HG02884 (cell line): ENCODE measurements around the gene CHST15.

Source experiments
- ATAC-seq: cut with Tn5 transposase; IDR thresholded peaks from one replicate; pipeline ENCODE4 v1.9.1; 2021; ENCODE audit warnings: mild to moderate bottlenecking, moderate library complexity; ENCODE audit not compliant: unreplicated experiment

The CHST15 gene

DNA sequence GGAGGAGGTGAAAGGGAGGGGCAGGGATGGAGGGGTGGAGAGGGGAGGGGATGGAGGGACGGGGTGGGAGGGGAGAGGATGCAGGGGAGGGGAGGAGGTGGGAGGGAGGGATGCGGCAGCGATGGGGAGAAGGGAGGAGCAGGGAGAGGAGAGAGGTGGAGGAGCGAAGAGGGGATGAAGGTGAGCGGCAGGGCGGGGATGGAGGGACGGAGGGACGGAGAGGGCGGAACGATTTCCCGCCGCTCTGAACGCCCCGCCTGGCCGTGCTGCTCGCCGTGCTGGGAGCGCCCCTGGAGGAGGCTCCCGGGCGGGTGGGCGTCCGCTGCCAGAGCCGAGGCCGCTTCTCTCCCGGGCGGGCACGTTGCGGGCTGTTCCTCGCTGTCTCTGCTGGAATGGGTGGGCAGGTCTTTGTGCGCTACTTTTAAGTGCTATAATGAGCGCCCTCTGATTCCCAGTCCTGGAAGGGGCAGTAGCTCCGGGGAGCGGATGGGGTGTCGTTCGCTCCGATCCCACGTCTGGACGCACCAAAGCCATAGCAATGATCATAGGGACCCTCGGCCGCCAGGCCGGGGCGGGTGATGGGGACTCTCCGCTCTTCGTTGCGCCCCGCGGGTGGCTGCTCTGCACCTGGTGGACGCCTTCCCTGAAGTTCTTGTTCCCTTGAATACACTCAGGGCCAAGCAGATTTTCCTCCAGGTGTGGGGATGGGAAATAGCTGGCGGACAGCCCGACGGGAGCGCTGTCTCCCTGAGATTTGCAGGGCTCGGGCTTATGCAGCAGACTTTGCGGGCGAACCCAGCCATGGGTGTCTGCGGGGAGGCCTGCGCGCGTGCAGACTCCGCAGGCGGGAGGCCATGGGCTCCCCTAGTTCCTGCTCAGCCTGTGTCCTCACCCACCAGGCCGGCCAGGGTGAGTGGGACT lies 120.7 kb downstream of the CHST15 start:
- no peak for ATAC-seq

DNA sequence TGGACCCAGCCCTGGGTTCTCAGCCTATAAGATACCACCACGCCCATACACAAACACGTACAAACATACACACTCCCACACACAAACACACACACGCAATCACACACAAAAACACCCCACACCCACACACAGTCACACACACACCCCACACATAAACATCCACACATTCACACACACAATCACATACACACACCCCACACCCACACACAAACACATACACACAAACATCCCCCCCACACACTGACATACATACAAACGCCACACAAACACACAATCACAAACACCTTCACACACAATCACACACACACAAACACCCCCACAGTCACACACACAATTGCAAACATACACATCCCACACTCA lies 122.5 kb downstream of the CHST15 start:
- no peak for ATAC-seq

DNA sequence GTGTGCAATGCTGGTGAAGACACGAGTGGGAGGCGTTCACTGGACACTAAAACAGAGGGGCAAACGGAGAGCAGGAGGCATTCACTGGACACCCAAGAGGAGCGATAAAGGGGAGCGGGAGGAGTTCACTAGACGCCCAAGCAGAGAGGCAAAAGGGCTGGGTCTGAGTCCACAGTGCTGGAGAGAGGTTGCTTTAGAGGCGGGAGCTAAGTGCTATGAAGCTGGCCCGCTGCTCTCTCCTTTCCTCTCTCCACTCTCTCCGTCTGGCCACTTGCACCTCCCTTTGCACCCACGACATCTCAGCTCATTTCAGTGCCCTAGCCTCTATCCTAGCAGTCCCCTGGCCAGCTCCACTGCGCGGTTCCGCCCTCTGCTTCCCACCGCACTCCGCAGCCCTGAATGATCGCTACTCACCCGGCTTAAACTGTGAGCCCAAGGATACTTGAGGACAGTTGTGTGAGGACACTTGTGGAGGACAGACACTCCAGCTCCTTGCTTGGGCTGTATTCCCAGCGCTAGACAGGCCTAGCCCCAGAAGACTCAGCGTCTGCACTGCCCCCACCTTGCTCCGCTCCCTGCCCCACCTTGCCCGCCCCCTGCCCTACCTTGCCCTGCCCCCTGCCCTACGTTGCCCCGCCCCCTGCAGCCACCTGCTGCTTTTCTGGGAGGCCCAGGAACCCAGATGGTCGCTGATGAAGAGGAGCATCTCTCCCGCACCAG lies 123.0 kb downstream of the CHST15 start:
- ATAC-seq = no peak

DNA sequence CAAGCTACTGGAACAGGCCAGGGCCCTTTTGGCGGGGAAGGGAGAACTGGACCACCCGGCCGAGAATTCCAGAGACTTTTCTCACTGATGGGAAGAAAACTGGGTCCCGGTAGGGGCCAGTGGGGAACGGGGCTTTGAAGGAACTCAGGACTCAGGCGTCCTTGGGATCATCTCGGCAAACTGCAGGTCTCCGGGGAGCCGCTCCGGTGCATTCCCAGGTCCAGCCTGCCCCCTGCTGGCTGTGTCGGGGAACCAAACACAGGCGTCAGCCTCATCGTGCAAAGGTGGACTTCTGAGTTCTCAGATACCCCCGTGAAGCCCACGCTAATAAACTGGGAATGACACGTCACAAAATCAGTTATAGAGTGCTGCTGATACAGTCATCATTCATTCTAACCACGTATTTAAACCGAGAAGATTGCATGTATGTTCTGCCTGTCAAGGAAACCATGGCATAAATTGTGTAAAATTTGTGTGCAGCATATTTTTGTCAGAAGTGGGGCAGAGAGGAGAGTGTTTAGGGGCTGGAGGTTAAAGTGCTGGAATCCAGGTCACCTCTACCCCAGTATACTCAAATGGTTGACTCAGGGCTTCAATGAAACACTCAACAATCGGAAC lies 125.7 kb downstream of the CHST15 start:
- no peak for ATAC-seq

DNA sequence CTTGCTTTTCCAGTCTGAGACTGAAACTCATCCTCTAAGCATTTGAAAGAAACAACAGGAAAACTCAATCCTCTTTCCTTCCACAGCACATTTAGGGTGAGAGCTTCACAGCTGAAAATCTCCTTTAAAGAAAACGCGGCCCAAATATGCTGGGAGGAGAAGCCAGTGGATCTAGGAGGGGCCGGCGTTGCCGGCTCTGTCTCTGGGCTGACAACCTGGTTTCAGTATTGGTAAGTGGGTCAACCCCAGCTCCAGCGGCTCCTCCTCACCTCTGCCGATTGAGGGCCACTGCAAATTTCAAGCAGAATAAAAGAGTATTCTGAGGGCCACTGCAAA lies 126.5 kb downstream of the CHST15 start:
- no peak for ATAC-seq

DNA sequence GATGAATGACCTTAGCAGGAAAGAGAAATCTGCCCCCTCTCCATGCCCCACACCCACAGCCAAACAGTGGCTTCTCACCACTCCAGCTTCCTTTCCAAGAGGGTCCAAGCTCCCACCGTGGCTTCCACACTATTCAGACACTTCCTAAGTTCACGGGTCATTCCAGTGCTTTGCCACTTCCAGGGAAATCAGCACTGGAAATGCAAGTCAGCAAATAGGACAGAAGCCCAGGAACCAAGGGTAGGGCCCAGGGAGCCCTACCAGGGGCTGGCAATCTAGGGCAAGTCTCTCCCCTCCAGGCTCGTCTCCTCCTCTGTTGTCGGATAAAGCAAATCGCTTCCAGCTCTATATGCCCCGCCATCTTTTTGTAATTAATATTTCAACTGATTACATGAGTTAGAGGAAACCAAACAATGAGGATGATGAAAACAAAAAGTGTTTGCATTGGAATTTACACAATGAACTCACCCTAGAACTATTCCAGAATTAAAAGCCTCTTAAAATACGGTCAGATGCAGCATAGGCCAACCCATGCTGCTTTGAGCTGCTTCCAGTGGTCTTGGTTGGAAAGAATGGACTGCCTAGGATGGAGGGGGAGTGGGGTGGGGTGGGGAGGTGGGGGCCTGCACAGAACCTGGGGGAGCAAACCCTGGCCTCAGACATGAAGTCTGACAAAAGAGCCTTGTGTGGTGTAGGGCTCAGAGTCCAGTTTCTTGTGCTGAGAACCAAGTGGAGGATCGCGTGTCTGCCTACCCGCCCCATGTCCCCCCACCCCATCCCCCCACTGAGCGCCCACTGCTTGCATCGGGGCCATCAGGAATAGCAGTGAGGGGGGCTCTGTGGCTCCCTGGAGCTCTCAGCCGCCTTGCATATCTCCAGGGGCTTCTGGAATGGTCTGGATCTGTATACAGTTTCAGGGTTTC lies 127.2 kb downstream of the CHST15 start:
- no peak for ATAC-seq

DNA sequence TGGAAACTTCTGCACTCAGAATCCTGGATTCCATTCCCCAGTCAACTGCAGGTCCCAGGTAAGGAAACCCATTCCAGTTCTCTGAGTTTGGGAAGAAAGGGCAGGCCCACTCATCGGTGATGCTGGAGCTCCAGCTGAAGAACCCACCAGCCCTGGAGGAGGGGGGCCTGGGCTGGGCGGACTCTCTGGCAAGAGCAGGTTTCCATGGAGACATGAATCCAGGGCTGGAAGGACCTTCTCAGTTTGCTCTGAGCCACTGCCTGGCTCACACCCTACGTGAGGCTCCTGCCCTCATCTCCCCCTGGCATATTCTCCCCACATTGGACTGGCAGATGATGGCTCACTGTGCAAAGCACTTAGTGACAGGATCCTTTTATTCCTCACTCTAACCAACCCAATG lies 128.4 kb downstream of the CHST15 start:
- ATAC-seq = no peak

DNA sequence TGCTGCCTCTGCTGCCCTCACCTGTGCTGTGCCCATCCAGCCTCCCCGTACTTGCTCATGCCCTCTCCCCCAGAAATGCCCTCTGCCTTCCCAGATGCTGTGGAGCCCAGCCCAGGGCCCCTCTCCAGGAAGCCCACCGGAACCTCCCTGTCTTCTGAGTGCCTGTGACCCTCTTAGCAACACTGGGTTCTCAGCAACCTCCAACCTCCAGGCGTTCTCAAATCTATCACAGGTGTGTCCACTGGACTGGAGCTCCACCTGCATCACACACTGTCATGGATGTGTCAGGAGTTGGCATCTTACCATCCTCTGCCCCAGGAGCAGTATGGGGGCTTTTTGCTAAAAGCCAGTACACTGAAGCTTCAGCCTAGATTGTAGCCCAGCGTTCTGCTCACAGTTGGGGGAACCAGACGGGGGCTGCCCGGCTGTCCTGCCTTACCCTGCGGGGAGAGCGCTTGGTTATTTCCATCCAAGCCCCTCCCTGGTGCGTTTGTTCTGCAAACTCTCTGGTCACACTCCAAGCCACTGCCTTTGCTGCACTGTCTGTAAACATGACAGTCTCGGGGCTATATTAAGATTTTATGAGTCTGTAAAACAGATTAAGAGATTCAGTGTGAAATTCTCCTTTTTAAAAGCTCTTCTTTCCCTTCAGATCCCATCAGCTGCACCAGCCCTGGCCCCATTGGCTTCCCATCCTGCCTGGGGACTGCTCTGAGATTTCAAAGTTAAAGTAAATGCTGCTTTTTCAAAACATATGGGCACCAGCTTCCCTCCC lies 130.5 kb downstream of the CHST15 start:
- ATAC-seq = no peak

DNA sequence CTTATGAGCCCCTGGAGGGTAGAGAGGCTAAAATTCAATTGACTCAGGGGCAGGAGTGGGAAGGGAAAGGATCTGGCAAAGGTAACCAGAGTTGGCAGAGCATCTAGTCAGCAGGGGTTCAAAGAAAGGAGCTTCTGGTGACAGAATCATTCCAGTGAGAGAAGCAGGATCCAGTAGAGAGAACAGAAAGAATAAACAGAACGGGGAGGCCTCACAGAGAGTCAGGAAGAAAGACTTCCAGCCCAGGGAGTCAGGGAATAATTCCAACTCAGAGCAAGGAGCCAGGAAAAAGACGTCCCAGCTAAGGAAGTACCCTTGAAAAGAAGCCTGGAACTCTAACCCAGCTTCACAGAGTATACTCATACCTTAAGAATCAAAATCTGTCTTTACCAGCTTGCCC lies 135.2 kb downstream of the CHST15 start:
- ATAC-seq = no peak
